ENCODE measurements around the gene ELN.

DNA sequence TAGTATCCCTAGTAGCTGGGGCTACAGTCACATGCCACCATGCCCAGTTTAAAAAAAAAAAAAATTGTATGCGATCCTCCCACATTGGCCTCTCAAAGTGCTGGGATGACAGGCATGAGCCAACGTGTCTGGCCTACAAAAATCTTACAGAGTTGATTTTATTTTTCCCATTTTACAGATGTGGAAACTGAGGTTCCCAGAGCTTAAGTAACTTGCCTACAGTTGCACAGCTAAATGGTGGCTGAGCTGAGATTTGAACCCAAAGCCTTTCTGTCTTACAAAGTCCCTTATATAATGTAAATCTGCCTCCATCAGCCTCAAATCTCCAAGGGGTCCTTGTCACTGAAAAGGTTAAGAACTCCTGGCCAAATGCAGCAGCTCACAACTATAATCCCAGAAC is 31.1 kb downstream of the ELN start:
- TF ChIP-seq, protein P1, sequence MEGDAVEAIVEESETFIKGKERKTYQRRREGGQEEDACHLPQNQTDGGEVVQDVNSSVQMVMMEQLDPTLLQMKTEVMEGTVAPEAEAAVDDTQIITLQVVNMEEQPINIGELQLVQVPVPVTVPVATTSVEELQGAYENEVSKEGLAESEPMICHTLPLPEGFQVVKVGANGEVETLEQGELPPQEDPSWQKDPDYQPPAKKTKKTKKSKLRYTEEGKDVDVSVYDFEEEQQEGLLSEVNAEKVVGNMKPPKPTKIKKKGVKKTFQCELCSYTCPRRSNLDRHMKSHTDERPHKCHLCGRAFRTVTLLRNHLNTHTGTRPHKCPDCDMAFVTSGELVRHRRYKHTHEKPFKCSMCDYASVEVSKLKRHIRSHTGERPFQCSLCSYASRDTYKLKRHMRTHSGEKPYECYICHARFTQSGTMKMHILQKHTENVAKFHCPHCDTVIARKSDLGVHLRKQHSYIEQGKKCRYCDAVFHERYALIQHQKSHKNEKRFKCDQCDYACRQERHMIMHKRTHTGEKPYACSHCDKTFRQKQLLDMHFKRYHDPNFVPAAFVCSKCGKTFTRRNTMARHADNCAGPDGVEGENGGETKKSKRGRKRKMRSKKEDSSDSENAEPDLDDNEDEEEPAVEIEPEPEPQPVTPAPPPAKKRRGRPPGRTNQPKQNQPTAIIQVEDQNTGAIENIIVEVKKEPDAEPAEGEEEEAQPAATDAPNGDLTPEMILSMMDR (IDR thresholded peaks at IDR 0.05; ENCODE audit: low read depth, low read length) = no peak
- TF ChIP-seq, protein P2, sequence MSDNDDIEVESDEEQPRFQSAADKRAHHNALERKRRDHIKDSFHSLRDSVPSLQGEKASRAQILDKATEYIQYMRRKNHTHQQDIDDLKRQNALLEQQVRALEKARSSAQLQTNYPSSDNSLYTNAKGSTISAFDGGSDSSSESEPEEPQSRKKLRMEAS (IDR thresholded peaks at IDR 0.05; ENCODE audit: low read depth, low read length) = no peak
- TF ChIP-seq MYC (IDR thresholded peaks at IDR 0.05; ENCODE audit: low read depth, low read length) = no peak
